Muscle of arm (tissue), 12 donors: ENCODE measurements around the gene PCSK7. TPM values are rescaled to one million over a fixed set of nuclear protein-coding genes. Genes with fewer than 3 reads are reported as not detected.
A peak's percentile ranks its signal among the peaks of the same experiment; 100 is the strongest.
"Not testable (repeated sequence)": the region's sequence is repeated elsewhere in the genome, so short reads cannot be mapped to it uniquely, and the experiment has no call there.

Source experiments
- DNase-seq: peaks from one replicate; pipeline ENCODE4 v3.0.0-alpha.2; 2013
- polyA plus RNA-seq, 12 donors: library from polyadenylated mRNA; unstranded; fragments of 120-200 nt; gene quantifications; one replicate each; pipeline ENCODE4 v1.2.1, GENCODE V29; 2013; ENCODE audit not compliant: insufficient read length in 12 of 12

Gene PCSK7
- polyA plus RNA-seq, 12 donors = 17.1 to 58.7 (median 27.3) TPM

DNA sequence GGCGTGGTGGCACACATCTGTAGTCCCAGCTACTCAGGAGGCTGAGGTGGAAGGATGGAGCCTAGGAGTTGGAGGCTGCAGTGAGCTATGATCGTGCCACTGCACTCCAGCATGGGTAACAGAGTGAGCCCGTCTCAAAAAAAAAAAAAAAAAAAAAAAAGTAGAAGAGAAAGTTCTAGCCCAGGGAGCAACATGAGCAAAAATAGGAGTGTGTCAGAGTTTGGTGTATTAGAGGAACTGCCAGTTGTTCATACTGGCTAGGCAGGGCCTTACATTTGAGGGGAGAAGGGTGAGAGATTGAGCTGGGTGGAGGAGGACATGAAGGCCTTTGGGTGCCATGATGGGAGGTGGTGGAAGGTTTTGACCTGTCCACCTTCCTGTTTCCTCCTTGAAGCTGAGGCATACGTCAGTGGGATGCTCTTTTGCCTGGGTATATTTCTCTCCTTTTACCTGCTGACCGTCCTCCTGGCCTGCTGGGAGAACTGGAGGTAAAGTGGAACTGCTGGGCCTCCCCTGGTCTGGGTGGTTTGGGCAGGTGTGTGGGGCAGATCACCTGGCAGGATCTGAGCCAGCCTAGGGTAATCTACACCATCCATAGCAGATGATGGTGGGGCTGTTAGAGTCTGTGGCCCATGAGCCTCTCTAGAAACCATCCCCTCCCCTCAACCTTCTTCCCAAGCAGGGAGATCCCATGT, 46.0 kb downstream of the PCSK7 start:
- DNase-seq = no peak

DNA sequence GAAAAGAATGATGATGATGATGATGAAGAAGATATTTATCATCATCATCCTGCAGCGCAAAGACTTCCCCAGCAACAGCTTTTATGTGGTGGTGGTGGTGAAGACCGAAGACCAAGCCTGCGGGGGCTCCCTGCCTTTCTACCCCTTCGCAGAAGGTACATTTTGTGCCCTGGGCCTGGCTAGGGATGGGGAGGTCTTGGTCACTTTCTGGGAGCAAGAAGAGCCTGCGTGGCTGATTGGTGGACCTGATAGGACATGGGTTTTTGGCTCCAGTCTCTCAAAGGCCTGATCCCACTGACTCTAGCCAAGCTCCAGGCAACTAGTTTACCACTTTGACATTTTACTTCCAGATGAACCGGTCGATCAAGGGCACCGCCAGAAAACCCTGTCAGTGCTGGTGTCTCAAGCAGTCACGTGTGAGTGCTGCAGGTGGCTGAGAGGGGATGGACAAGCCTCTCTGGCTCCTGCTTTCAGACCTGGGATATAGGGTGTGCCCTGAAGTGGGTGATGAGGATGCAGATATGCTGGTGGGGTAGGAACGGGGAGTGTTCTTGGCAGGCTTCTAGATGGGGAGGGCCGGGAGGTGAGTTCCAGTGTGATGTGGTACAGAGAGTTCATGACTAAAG, 48.0 kb downstream of the PCSK7 start:
- DNase-seq = no peak

DNA sequence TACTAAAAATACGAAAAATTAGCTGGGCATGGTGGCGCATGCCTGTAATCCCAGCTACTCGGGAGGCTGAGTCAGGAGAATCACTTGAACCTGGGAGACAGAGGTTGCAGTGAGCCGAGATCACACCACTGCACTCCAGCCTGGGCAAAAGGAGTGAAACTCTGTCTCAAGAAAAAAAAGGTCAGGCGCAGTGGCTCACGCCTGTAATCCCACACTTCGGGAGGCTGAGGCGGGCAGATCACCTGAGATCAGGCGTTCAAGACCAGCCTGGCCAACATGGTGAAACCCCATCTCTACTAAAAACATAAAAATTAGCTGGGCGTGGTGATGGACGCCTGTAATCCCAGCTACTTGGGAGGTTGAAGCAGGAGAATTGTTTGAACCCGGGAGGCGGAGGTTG, 48.7 kb downstream of the PCSK7 start:
- not testable (repeated sequence) for DNase-seq

GRCh38 chr11:117182551-117182935, 49.3 kb downstream of the PCSK7 start:
- no peak for DNase-seq

DNA sequence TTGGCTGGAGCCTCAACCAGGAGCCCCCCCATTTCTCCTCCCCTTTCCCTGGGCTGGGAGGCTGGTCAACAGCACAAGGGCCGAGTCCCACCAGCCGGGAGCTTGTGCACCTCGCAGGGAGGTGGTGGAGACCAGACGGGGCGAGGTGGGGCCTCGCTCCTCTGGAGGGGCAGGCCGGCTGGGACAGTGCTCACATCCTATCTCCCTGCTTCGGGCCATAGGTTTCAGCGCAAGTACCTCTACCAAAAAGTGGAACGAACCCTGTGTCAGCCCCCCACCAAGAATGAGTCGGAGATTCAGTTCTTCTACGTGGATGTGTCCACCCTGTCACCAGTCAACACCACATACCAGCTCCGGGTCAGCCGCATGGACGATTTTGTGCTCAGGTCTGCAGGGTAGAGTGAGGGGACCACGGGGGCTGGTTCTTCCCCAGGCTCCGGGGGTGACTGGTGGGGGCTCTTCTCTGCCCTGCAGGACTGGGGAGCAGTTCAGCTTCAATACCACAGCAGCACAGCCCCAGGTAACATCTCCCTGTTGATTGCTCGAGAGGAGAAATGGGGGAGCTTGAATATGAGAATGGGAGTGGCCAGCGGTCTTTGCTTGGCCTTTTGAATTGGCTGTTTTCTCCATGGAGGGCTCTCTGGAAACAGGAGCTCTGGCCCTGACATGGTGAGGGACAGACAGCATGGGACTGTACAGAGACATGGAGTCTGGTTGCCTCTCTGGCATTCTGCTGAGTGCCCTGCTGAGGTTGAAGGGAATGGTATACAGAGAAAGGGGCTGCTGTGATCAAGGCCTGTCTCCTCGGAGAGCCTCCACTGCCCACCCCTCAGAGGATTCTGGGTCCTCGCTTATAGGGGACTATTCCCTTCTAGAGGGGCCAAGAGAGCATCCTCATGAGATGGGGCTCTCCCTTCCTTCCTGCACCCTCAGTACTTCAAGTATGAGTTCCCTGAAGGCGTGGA, 50.0 kb downstream of the PCSK7 start:
- no peak for DNase-seq

DNA sequence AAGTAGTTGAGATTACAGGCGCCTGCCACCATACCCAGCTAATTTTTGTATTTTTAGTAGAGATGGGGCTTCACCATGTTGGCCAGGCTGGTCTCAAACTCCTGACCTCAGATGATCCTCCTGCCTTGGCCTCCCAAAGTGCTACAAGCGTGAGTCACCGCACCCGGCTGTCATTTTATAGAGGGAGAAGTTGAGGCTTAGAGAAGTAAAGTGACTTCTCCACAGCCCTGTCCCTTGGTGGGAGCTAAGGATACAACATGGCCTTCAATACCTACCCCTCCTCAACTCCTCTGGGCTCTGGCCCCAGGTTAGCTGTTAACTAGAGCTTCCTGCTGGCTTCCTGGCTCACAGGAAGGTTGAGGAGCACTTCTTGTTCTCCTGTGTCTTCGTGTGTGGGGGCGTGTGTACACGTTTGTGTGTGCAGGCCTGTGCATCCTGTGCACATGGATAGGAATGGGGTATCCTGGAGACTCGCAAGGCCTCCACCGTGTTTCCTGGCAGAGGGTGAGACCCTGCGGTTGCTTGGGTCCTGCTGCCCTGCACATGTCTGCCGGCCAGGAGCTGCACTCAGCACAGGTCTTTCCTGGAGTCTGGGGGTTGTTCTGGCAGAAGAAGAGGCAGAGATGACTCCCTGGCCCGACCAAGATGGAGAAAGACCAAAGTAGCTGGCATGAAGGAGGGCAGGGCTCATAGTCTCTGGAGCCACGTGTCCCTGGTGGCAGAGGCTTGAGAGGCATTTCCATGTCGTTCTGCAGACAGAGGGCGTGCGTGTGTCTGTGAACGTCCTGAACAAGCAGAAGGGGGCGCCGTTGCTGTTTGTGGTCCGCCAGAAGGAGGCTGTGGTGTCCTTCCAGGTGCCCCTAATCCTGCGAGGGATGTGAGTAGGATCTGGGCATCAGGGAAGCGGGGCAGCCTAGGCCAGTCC, 51.0 kb downstream of the PCSK7 start:
- no peak for DNase-seq

- DNase-seq = no peak
Measured at GRCh38 chr11:117180020-117180419, 51.9 kb downstream of the PCSK7 start.

- peak; percentile 32 for DNase-seq
Measured at GRCh38 chr11:117179048-117179999, 52.5 kb downstream of the PCSK7 start.

GRCh38 chr11:117178210-117179034, 53.5 kb downstream of the PCSK7 start, which contains the start of gene SIDT2:
SIDT2 (plus strand) TSS chr11:117178743; CDS start chr11:117179264, 521 bp downstream.
- DNase-seq = peak; percentile 97

GRCh38 chr11:117177534-117178209, 54.2 kb downstream of the PCSK7 start:
- no peak for DNase-seq

- DNase-seq = no peak
Measured at GRCh38 chr11:117176186-117176585, 55.7 kb downstream of the PCSK7 start.

DNA sequence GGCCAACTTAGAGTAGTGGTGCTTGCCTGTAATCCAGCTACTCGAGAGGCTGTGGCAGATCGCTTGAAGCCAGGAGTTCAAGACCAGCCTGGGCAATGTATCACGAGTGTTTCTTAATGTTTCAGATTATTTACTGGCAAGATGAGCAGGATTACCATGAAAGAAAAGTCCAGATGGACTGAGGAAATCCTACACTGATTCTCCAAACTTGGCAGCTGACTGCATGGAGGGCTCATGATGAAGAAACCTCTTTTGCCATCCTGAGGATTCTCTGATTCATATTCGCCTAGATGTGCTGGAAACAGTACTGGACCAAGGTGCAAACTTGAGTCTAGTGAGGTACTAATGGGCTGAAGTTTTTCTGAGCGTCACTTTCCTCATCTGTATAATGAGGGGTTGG, 56.1 kb downstream of the PCSK7 start:
- no peak for DNase-seq

GRCh38 chr11:117175104-117175503, 56.8 kb downstream of the PCSK7 start:
- no peak for DNase-seq

DNA sequence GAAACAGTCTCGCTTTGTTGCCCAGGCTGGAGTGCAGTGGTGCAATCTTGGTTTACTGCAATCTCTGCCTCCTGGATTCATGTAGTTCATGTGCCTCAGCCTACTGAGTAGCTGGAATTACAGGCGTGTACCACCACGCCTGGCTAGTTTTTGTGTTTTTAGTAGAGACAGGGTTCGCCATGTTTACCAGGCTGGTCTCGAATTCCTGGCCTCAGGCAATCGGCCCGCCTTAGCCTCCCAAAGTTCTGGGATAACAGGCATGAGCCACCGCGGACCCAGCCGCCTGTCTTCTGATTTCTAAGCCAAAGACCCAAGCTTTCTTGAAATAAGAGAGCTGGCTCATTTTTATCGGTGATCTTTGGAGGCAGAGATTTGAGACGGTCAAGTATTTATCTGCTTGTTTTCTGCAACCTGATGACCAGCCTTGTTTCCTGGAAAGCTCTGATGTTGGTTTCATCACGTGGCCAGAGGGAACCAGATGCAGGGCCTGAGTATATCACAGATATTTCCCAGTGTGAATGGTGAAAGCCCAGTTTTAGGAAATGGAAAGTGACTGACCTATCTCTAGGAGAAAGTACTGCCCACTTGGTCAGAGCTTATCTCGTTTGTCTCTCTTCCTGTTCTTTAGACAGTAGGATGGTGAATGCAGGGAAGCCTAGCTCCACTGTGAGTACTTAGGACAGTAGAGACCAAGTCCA, 59.0 kb downstream of the PCSK7 start:
- DNase-seq = no peak

- no peak for DNase-seq
Measured at GRCh38 chr11:117171404-117172061, 60.3 kb downstream of the PCSK7 start.

- no peak for DNase-seq
Measured at GRCh38 chr11:117171007-117171403, 60.9 kb downstream of the PCSK7 start.

DNA sequence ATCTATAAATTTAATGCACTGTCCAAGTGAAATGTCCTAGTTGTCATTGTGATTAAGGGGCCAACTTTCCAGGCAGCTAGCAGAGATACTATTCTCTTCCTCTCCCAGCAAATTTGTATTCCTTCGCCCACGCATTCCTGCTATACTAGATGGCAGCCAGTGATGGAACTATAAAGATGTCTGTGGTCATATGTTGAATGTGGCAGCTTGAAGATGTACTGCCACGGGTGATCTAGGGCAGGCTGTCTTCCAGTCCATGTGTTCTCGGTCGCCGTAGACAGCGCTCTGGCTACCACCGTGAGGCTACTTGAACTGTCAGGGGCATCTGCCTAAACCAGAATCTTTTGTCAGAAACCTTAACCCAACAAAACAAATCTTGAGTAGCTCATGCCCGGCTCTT, 61.7 kb downstream of the PCSK7 start:
- DNase-seq = no peak
